GM23248 (cell line): ENCODE data around the gene SCRN3. TPM values are rescaled to one million over a fixed set of nuclear protein-coding genes. Genes with fewer than 3 reads are reported as not detected.

Source experiments
- DNase-seq: peaks from one replicate; pipeline ENCODE4 v3.0.0-alpha.2; 2015
- H2AFZ ChIP-seq: fragments of 200-600 bp; sonication (generic); 2 replicates; pipeline ENCODE4 v1.6.1; 2016; ENCODE audit warnings: antibody characterized with exemption
- H3F3A ChIP-seq: fragments of 200-600 bp; sonication (generic); 2 replicates; pipeline ENCODE4 v1.6.1; 2016; ENCODE audit warnings: mild to moderate bottlenecking, antibody characterized with exemption, mixed run types; ENCODE audit not compliant: insufficient read depth
- H3K27ac ChIP-seq: fragments of 200-600 bp; sonication (generic); 2 replicates; pipeline ENCODE4 v1.5.1; 2016; ENCODE audit warnings: mild to moderate bottlenecking
- H3K27me3 ChIP-seq: fragments of 200-600 bp; sonication (generic); replicated peaks from 2 replicates; pipeline ENCODE4 v1.6.1; 2016; ENCODE audit warnings: mild to moderate bottlenecking; ENCODE audit not compliant: insufficient read depth
- H3K36me3 ChIP-seq: fragments of 200-600 bp; sonication (generic); 2 replicates; pipeline ENCODE4 v1.6.1; 2016; ENCODE audit warnings: low read depth, mild to moderate bottlenecking
- H3K4me1 ChIP-seq: fragments of 200-600 bp; sonication (generic); 2 replicates; pipeline ENCODE4 v1.6.1; 2016; ENCODE audit warnings: mild to moderate bottlenecking; ENCODE audit not compliant: insufficient read depth
- H3K4me2 ChIP-seq: fragments of 200-600 bp; sonication (generic); one replicate; pipeline ENCODE4 v1.6.1; 2016; ENCODE audit warnings: mild to moderate bottlenecking; ENCODE audit not compliant: unreplicated experiment
- H3K4me3 ChIP-seq: fragments of 200-600 bp; sonication (generic); 2 replicates; pipeline ENCODE4 v1.5.1; 2016; ENCODE audit warnings: mild to moderate bottlenecking
- H3K79me2 ChIP-seq: fragments of 200-600 bp; sonication (generic); 2 replicates; pipeline ENCODE4 v1.6.1; 2016; ENCODE audit warnings: mild to moderate bottlenecking; ENCODE audit not compliant: insufficient read depth
- H3K9ac ChIP-seq: fragments of 200-600 bp; sonication (generic); 2 replicates; pipeline ENCODE4 v1.6.1; 2016; ENCODE audit warnings: mild to moderate bottlenecking
- H3K9me2 ChIP-seq: fragments of 200-600 bp; sonication (generic); 2 replicates; pipeline ENCODE4 v1.6.1; 2016; ENCODE audit warnings: mixed run types, mild to moderate bottlenecking, moderate library complexity; ENCODE audit not compliant: insufficient read depth
- H3K9me3 ChIP-seq: fragments of 200-600 bp; sonication (generic); one replicate; pipeline ENCODE4 v1.6.1; 2017; ENCODE audit warnings: low read depth
- H4K20me1 ChIP-seq: fragments of 200-600 bp; sonication (generic); 2 replicates; pipeline ENCODE4 v1.6.0; 2016; ENCODE audit not compliant: insufficient read depth
- EZH2 ChIP-seq: fragments of 200-600 bp; sonication (generic); IDR thresholded peaks from 2 replicates; pipeline ENCODE4 v1.6.1; 2018; ENCODE audit warnings: antibody characterized with exemption, mild to moderate bottlenecking; ENCODE audit not compliant: insufficient read depth, poor library complexity, severe bottlenecking
- EZH2phosphoT487 ChIP-seq: fragments of 200-600 bp; sonication (generic); IDR thresholded peaks from 2 replicates; pipeline ENCODE4 v1.6.1; 2018; ENCODE audit warnings: antibody characterized with exemption, moderate library complexity, mild to moderate bottlenecking, low read depth; ENCODE audit not compliant: insufficient read depth
- WGBS, 2 experiments: methylation state at CpG; one replicate each; pipeline ENCODE4 v1.1.6; 2015 to 2017; ENCODE audit warnings: low lambda C conversion rate in 2 of 2, low coverage in 1 of 2; ENCODE audit errors: missing lambda C conversion rate in 2 of 2; 5-methylcytosine and 5-hydroxymethylcytosine counted together
- in situ Hi-C: fragments of 300-500 bp; cut with MboI; formaldehyde crosslinking; loops from 2 replicates; pipeline ENCODE4 v1.15.0; 2020
- polyA plus RNA-seq: library from polyadenylated mRNA; unstranded; fragments of >200 nt; fragmentation: Nextera tagmentation; extraction: Ambion mirVana; gene quantifications from 2 replicates; pipeline ENCODE4 v1.2.1, GENCODE V29; 2016
- total RNA-seq: library from RNA; depleted of rRNA; stranded (reverse); fragments of >200 nt; shearing (Covaris generic); gene quantifications from 2 replicates; pipeline ENCODE4 v1.2.3, GENCODE V29; 2014

SCRN3 gene
- total and polyA plus RNA-seq, 2 experiments from 2014 or later: 17.3 to 19.1 TPM

- TF ChIP-seq EZH2phosphoT487 (no peak), EZH2 (no peak)
- Histone ChIP-seq H3K27me3 (no peaks in the 10 kb centered on the region), H2AFZ (no peak overlapping the region), H4K20me1 (no peaks in the 10 kb centered on the region), H3K4me2 (no peak overlapping the region), H3K9ac (no peak overlapping the region), H3K27ac (no peak overlapping the region), H3K9me2 (no peaks in the 10 kb centered on the region), H3K9me3 (no peaks in the 10 kb centered on the region), H3K4me1 (peaks cover 14% of the 10 kb centered on the region), H3K36me3 (no peaks in the 10 kb centered on the region), H3F3A (peaks cover 22% of the 10 kb centered on the region; the same call in 1 of the 2 replicates), H3K4me3 (no peak overlapping the region), H3K79me2 (no peaks in the 10 kb centered on the region)
- in situ Hi-C loops: no loop called here
- WGBS, 2 experiments: 55 to 58% methylated on average over 6 of the region's 6 CpGs
- DNase-seq: no peak
These were observed 49.2 kb downstream of the SCRN3 start for GRCh38 chr2:174444761-174445160.

- no peaks in the 10 kb centered on the region for H3K79me2 ChIP-seq
- no peaks in the 10 kb centered on the region for H3K9me3 ChIP-seq
- H3K4me3 ChIP-seq: no peak overlapping the region
These were observed 49.7 kb downstream of the SCRN3 start for GRCh38 chr2:174445248-174445647.

GRCh38 chr2:174446531-174446930 is 51.0 kb downstream of the SCRN3 start:
- no peaks in the 10 kb centered on the region for H3K9me2 ChIP-seq
- DNase-seq: no peak
- H3K36me3 ChIP-seq: no peaks in the 10 kb centered on the region
- H3K9ac ChIP-seq: no peak overlapping the region
- peaks cover 22% of the 10 kb centered on the region; the same call in 1 of the 2 replicates for H3F3A ChIP-seq
- H3K27ac ChIP-seq: no peak overlapping the region
- no peaks in the 10 kb centered on the region for H3K9me3 ChIP-seq
- in situ Hi-C loops: no loop called here
- no peaks in the 10 kb centered on the region for H3K79me2 ChIP-seq
- 88 to 96% methylated on average over 4 of the region's 4 CpGs for WGBS, 2 experiments
- H3K4me3 ChIP-seq: no peak overlapping the region
- H3K4me1 ChIP-seq: peaks cover 14% of the 10 kb centered on the region
- no peaks in the 10 kb centered on the region for H4K20me1 ChIP-seq
- no peak for TF ChIP-seq EZH2phosphoT487
- no peak for TF ChIP-seq EZH2
- no peaks in the 10 kb centered on the region for H3K27me3 ChIP-seq
- H2AFZ ChIP-seq: no peak overlapping the region
- no peak overlapping the region for H3K4me2 ChIP-seq

More at GRCh38 chr2:174445248-174445647, 49.7 kb downstream of the SCRN3 start:
- Histone ChIP-seq H3K27me3 (no peaks in the 10 kb centered on the region), H4K20me1 (no peaks in the 10 kb centered on the region), H3K9me2 (no peaks in the 10 kb centered on the region), H3F3A (peaks cover 22% of the 10 kb centered on the region; the same call in 1 of the 2 replicates), H3K36me3 (no peaks in the 10 kb centered on the region), H3K9ac (no peak overlapping the region), H3K4me1 (peaks cover 14% of the 10 kb centered on the region), H3K4me2 (no peak overlapping the region), H2AFZ (no peak overlapping the region), H3K27ac (no peak overlapping the region)
- in situ Hi-C loops: no loop called here
- TF ChIP-seq EZH2: no peak
- no peak for TF ChIP-seq EZH2phosphoT487
- 69 to 73% methylated on average over 3 of the region's 3 CpGs for WGBS, 2 experiments
- peak; percentile 15 for DNase-seq

GRCh38 chr2:174449033-174449432 is 53.5 kb downstream of the SCRN3 start:
- no peaks in the 10 kb centered on the region; the same call in 1 of the 2 replicates for H3K4me1 ChIP-seq
- H2AFZ ChIP-seq: no peak overlapping the region
- in situ Hi-C loops: no loop called here
- no peak overlapping the region for H3K4me3 ChIP-seq
- no peak overlapping the region for H3K27ac ChIP-seq
- H3K4me2 ChIP-seq: no peak overlapping the region
- H3K9me3 ChIP-seq: no peaks in the 10 kb centered on the region
- no peaks in the 10 kb centered on the region for H3K36me3 ChIP-seq
- 74 to 82% methylated on average over 2 of the region's 2 CpGs for WGBS, 2 experiments
- H3K9me2 ChIP-seq: no peaks in the 10 kb centered on the region
- H3F3A ChIP-seq: peaks cover 3% of the 10 kb centered on the region; the same call in 1 of the 2 replicates
- no peaks in the 10 kb centered on the region for H3K79me2 ChIP-seq
- no peaks in the 10 kb centered on the region for H4K20me1 ChIP-seq
- H3K27me3 ChIP-seq: no peaks in the 10 kb centered on the region
- no peak overlapping the region for H3K9ac ChIP-seq
- TF ChIP-seq EZH2phosphoT487 (no peak), EZH2 (no peak)
- DNase-seq: no peak
